Stimulated activated CD4-positive, alpha-beta T cell treated with anti-CD3 and anti-CD28 coated beads, Interleukin-2, amount 100 ng/mL, for 48 hours (primary cell): ENCODE results near the gene LRRIQ1.
A peak's percentile ranks its signal among the peaks of the same experiment; 100 is the strongest.
"Not testable (repeated sequence)": the region's sequence is repeated elsewhere in the genome, so short reads cannot be mapped to it uniquely, and the experiment has no call there.

ENCODE experiments used
- DNase-seq, 2 donors: peaks; one replicate each; pipeline ENCODE4 v3.0.0-alpha.2; 2020

LRRIQ1 gene, protein sequence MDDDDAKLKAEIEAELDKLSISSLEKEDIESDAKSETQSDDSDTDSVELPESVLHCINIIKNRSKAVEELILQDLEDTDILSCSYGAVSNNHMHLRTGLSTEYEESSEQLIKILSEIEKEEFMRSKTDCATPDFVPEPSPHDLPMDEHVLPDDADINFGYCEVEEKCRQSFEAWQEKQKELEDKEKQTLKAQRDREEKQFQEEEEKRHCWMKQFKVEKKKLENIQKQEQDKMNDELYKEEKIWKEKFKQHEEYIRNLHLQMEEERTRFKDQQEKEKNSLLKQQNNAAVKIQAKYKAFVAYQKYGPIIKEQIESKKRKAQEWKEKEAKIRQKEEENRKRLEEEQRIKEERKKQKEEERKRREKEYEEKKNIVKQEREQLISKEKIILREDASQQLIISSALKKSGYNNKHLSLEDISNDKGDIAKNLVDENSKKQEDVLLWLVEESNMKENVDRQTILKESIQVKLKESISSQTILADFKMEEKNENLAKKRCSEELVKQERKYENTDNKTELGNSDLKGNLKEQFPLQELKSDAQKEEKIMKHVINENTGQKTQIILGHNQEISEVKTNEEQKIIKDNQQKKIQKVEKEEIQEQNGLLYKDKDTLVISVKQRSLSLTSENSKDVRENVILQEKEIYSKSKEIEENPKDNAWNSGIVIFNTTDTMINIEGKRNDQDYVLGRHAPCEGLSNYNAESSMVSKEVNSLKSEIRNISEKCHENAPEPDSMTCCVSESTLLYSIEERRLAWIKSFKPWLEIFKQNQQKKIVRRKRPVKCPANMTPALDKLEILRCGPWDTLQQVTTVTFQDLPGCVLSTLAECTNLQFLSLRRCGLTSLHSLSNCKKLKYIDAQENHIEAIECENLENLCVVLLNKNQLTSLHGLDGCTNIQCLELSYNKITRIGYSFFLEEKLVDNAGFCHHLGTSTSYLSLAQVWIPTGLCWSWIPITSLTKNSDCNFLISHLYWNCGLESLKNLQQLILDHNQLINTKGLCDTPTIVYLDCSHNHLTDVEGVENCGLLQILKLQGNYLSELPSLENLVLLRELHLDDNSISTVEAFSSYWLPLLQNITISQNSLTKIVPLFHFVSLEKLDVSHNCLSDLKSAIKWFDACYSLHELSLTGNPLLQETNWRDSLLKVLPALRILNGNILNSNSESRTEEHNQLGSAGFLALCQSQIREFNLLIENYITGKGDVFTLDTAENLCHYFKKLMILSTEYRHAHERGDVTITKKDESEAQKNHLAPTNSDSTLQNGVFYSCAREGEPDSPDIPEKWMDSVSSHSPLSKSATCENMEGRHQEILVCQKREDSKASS (N-terminal part only)

GRCh38 chr12:85036234-85036707 is at the start of gene LRRIQ1, which contains the start of gene TSPAN19:
TSS of gene LRRIQ1 (plus strand) at chr12:85036351. CDS start at chr12:85038177, 1,826 bp downstream.
TSS of gene TSPAN19 (minus strand) at chr12:85036277. CDS start at chr12:85029946, 6,331 bp downstream.
- DNase-seq, result peak; percentile 12 to 17

GRCh38 chr12:84986586-84986985 is 49.6 kb upstream of the LRRIQ1 start:
- DNase-seq, result no peak

GRCh38 chr12:84994426-84994825 is 41.7 kb upstream of the LRRIQ1 start:
- no peak for DNase-seq

- DNase-seq, result no peak
Measured at GRCh38 chr12:84995641-84996040, 40.5 kb upstream of the LRRIQ1 start.

DNA sequence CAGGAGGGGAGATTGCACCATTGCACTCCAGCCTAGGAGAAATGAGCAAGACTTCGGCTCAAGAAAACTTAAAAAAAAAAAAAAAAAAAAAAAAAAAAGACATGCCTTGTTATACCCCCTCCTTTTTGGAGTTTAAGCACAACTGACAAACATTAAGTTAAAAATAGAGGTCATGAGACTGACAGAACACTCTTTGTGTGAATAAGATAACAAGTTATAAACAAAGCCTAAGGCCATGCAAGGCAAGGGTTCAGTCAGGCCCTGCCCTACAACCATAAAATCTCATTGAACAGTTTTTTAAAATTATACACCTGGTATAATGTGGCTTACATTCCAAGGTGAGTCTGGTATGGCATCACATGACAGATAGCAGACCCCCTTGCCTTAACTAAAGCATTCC is 39.4 kb upstream of the LRRIQ1 start:
- DNase-seq, result no peak

- no peak for DNase-seq
Measured at GRCh38 chr12:84998341-84998740, 37.8 kb upstream of the LRRIQ1 start.

DNA sequence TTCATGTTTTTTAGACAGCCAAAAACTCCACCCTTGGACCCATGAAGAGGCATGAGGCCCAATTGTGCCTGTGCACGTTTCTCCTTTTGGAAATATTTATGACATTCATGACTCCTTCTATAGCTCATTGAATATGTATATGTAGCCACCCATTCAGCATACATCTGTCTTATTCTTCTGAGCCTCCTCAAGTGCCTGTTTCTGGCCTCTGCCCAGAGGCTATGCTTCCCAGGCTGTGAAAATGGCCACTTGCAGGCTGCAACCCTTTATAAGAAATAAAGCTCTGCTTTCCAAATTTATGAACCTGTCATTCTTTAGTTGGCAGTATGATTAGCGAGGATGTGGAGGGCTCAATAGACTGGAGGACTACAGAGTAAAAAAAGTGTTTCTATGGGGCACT is 35.4 kb upstream of the LRRIQ1 start:
- DNase-seq, result no peak

DNA sequence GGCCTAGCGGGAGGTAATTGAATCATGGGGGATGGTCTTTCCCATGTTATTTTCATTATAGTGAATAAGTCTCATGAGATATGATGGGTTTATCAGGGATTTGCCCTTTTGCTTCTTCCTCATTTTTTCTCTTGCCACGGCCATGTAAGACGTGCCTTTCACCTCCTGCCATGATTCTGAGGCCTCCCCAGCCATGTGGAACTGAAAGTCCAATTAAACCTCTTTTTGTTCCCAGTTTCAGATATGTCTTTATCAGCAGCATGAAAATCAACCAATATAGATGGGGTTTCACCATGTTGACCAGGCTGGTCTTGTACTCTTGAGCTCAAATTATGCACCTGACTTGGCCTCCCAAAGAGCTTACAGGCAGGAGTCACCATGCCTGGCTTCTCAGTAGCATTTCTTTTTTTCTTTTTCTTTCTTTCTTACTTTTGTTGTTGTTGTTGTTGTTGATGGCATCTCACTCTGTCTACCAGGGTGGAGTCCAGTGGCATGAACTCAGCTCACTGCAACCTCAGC is 33.3 kb upstream of the LRRIQ1 start:
- DNase-seq, result no peak

- DNase-seq, result no peak
Measured at GRCh38 chr12:85004204-85004603, 31.9 kb upstream of the LRRIQ1 start.

- DNase-seq, result not testable (repeated sequence)
Measured at GRCh38 chr12:85005047-85005446, 31.1 kb upstream of the LRRIQ1 start.

- no peak for DNase-seq
Measured at GRCh38 chr12:85005615-85006014, 30.5 kb upstream of the LRRIQ1 start.

DNA sequence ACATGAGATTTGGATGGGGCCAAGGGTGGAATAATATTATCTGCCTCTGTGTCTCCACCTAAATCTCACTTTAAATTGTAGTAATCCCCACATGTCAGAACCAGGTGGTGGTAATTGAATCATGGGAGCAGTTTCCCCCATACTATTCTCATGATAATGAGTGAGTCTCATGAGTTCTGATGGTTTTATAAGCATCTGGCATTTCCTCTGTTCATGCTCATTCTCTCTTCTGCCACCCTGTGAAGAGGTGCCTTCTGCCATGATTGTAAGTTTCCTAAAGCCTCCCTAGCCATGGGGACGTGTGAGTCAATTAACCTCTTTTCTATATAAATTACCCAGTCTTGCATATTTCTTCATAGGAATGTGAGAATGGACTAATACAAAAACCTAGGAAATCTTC is 29.9 kb upstream of the LRRIQ1 start:
- DNase-seq, result no peak

DNA sequence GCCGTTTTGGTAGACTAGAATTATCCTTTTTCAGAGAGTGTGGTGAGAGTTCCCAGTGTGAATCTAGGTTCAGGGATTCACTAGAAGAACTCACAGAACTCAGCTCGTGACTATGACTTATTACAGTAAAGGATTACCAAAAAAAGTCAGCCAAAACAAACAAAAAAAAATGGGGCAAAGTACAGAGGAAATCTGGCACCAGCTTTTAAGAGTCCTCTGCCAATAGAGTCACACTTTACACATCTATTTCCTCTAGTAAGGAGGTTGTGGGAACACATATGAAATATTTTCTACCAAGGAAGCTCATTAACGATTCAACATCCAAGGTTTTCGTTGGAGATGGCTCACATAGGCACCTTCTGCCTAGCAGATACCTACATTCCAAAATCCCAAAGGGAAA is 28.3 kb upstream of the LRRIQ1 start:
- no peak for DNase-seq

DNA sequence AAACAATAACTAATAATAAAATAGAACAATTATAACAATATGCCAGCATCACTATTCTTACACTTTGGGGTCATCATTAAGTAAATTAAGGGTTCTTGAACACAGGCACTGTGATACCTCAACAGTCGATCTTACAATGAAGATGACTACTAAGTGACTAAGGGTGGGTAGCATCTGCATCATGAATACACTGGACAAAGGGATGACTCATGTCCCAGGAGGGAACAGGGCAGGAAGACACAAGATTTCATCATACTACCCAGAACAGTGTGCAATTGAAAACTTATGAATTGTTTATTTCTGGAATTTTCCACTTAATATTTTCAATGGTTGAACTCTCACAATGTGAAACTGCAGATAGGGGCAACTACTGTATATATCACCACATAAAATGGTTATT is 19.7 kb upstream of the LRRIQ1 start:
- no peak for DNase-seq

DNA sequence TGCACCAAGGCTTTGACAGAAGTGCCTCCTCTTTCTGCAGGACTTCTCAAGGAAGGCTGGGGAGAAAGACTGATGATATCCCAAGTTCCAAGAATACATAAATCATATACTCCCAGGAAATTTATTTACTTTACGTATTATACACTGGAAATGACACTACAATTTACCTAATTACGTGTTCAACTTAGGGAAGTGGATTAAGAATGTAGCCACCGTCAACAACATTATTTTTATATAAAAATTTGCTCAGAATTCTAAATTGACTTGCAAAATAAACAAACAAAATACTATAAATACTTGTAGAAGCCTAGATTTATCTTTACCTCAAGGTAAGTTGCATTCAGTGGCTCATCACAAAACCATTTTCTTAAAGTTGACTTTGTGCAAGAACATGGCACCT is 19.0 kb upstream of the LRRIQ1 start:
- no peak for DNase-seq

- no peak for DNase-seq
Measured at GRCh38 chr12:85017618-85018017, 18.5 kb upstream of the LRRIQ1 start.

DNA sequence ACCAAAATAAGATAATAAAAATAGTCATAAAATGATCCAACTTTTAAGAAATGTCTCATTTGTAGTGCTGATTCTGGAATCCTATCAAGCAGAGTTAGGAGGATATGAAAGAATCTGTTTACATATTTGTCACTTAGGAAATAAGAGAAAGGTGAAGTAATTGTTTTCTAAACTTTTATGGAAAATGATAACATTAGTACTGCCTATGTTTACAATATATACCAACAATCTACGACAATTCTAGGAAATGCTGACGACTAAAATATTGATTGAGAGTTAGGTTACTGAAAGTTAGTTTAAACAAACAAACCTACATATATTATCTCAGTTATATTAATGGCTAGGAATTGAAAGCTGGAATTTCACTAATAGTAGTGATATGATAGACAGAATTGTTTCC is 18.1 kb upstream of the LRRIQ1 start:
- no peak for DNase-seq

DNA sequence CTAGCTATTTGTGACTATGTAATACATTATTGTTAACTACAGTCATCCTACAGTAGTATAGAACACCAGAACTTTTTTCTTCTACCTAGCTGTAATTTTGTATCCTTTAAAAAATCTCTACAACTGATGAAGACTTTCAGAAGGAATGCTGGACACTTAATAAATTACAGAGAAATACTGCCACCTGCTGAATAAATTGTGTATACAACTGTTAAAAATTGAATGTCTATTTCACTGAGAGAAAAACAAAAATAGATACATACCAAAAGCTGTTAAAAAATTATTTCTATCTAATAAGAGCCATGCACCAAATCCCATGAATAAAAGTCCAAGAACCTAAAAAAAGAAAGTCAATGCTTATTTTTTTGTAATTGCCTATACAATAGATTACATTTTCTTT is 6.7 kb upstream of the LRRIQ1 start:
- DNase-seq, result no peak

DNA sequence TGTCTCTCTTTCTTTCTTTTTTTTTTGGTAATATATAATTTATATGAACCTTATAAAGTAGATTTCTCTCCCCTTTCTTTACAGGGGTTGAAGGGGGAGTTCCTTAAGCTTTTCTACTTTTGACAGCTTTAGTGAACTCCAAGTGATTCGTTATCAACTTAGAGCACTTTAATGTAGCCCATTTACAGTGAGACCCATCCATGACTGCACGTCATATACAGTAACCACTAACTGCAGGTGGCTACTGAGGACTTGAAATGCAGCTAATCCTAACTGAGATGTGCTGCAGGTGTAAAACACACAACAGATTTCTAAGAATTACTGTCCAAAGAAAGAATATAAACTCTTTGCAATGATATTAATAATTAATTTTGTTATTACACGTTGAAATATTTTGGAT is 582 bp downstream of the LRRIQ1 start:
- no peak for DNase-seq

GRCh38 chr12:85041395-85041794 is 5.2 kb downstream of the LRRIQ1 start:
- no peak for DNase-seq

DNA sequence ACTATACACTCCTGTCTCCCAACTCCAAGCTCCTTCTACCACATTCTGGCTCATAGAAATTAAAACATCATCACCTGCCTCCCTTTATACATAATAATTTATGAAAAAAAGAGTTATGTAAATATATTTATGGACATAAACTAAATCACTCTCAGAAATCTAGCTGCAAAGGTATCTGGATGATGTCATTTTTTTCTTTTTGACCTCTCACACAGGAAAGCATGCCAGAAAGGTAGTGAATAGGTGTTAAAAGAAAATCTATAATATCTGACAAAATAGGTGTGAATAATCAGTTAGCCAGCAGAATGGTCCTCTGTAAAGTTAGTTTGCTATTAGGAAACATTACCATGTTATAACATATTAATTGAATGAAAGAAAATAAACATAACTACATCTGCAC is 7.7 kb downstream of the LRRIQ1 start:
- DNase-seq, result no peak

DNA sequence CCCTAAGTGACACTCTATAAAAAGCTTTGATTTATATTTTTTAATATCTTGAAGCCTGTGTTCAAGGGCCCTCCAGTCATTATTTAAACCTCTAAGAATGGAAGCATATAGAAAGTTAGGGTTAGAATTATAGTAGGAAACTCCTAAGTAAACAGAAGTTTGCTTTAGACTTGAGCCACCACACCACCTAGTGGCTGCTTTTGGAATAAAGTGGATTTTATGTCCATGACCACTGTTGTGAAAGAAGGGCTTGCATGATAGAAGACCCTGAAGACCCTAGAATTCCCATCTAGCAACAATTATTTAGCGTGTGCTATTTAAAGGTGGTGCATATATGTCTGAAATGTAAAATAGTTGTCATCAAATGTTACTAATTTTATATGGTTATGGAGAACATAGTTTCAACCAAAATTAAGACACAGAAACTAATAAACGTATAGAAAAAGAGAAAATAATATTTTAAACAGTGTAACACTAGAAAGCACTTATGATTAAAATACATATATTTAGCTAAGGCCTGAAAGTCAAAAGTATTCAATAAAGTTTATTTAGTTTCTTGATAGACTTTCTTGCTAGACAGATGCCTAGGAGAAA is 21.3 kb downstream of the LRRIQ1 start:
- peak; percentile 13 to 21 for DNase-seq
